ENCODE measurements around the gene KIAA1217.
A peak's percentile ranks its signal among the peaks of the same experiment; 100 is the strongest.

Gene KIAA1217

GRCh38 chr10:24288581-24288980, 79.6 kb downstream of the KIAA1217 start:
- no peak for DNase-seq (ENCODE audit: low read depth, low spot score)

- DNase-seq (ENCODE audit: low read depth, low spot score) = no peak
Measured at GRCh38 chr10:24289235-24289634, 80.3 kb downstream of the KIAA1217 start.

- DNase-seq (ENCODE audit: low read depth, low spot score) = no peak
Measured at GRCh38 chr10:24292304-24293293, 83.7 kb downstream of the KIAA1217 start.

GRCh38 chr10:24299578-24300260, 90.8 kb downstream of the KIAA1217 start:
- no peak for DNase-seq (ENCODE audit: low read depth, low spot score)

- DNase-seq (ENCODE audit: low read depth, low spot score) = no peak
Measured at GRCh38 chr10:24303522-24304310, 94.8 kb downstream of the KIAA1217 start.

GRCh38 chr10:24305551-24306506, 96.9 kb downstream of the KIAA1217 start:
- DNase-seq (ENCODE audit: low read depth, low spot score) = peak; percentile 10

GRCh38 chr10:24306507-24306875, 97.6 kb downstream of the KIAA1217 start:
- no peak for DNase-seq (ENCODE audit: low read depth, low spot score)

GRCh38 chr10:24307116-24307515, 98.2 kb downstream of the KIAA1217 start:
- no peak for DNase-seq (ENCODE audit: low read depth, low spot score)

- DNase-seq (ENCODE audit: low read depth, low spot score) = no peak
Measured at GRCh38 chr10:24307696-24308485, 99.0 kb downstream of the KIAA1217 start.

GRCh38 chr10:24310104-24310503, 101.2 kb downstream of the KIAA1217 start:
- DNase-seq (ENCODE audit: low read depth, low spot score) = no peak

- DNase-seq (ENCODE audit: low read depth, low spot score) = no peak
Measured at GRCh38 chr10:24311888-24312287, 103.0 kb downstream of the KIAA1217 start.

GRCh38 chr10:24313283-24313682, 104.3 kb downstream of the KIAA1217 start:
- DNase-seq (ENCODE audit: low read depth, low spot score) = no peak

GRCh38 chr10:24315211-24315610, 106.3 kb downstream of the KIAA1217 start:
- no peak for DNase-seq (ENCODE audit: low read depth, low spot score)

GRCh38 chr10:24318517-24318916, 109.6 kb downstream of the KIAA1217 start:
- DNase-seq (ENCODE audit: low read depth, low spot score) = no peak

- no peak for DNase-seq (ENCODE audit: low read depth, low spot score)
Measured at GRCh38 chr10:24320373-24320772, 111.4 kb downstream of the KIAA1217 start.

GRCh38 chr10:24324651-24325050, 115.7 kb downstream of the KIAA1217 start:
- DNase-seq (ENCODE audit: low read depth, low spot score) = no peak

- no peak for DNase-seq (ENCODE audit: low read depth, low spot score)
Measured at GRCh38 chr10:24331457-24331856, 122.5 kb downstream of the KIAA1217 start.

GRCh38 chr10:24333736-24334135, 124.8 kb downstream of the KIAA1217 start:
- DNase-seq (ENCODE audit: low read depth, low spot score) = no peak

GRCh38 chr10:24334279-24334939, 125.5 kb downstream of the KIAA1217 start:
- DNase-seq (ENCODE audit: low read depth, low spot score) = no peak

Measured in brain pericyte (primary cell).